Esophagus muscularis mucosa (tissue), 4 donors: ENCODE measurements around the gene SOCS7. TPM values are rescaled to one million over a fixed set of nuclear protein-coding genes. Genes with fewer than 3 reads are reported as not detected.

ENCODE experiments used
- DNase-seq: peaks from one replicate; pipeline ENCODE4 v3.0.0-alpha.2; 2017; ENCODE audit errors: extremely low spot score
- H3K27ac ChIP-seq, 4 donors: fragments of 200-600 bp; sonication (generic); replicated peaks in 1 of 4; 1 replicate in 3 of 4; 2 replicates in 1 of 4; pipeline ENCODE4 v1.5.1; 2016 to 2019; ENCODE audit warnings: mild to moderate bottlenecking in 1 of 4
- H3K27me3 ChIP-seq, 4 donors: fragments of 200-600 bp; sonication (generic); one replicate each; pipeline versions ENCODE4 v1.5.1 to v1.6.0; 2016 to 2019
- H3K36me3 ChIP-seq, 4 donors: fragments of 200-600 bp; sonication (generic); one replicate each; pipeline ENCODE4 v1.5.1; 2016 to 2019
- H3K4me1 ChIP-seq, 4 donors: fragments of 200-600 bp; sonication (generic); one replicate each; pipeline ENCODE4 v1.5.1; 2016 to 2019
- H3K4me3 ChIP-seq, 4 donors: fragments of 200-600 bp; sonication (generic); 1 replicate in 2 of 4; 2 replicates in 2 of 4; pipeline ENCODE4 v1.5.1; 2016 to 2019; ENCODE audit warnings: mild to moderate bottlenecking in 4 of 4, moderate library complexity in 1 of 4
- H3K9me3 ChIP-seq, 4 donors: fragments of 200-600 bp; sonication (generic); 1 replicate in 3 of 4; 2 replicates in 1 of 4; pipeline ENCODE4 v1.5.1; 2016 to 2019
- CTCF ChIP-seq, 3 experiments: fragments of 200-600 bp in 2 of 3; fragments of 450-650 bp in 1 of 3; sonication (generic) in 2 of 3; IDR thresholded peaks; one replicate each; pipeline ENCODE4 v1.5.1; 2017 to 2019; ENCODE audit warnings: antibody characterized with exemption in 3 of 3, mild to moderate bottlenecking in 2 of 3, moderate library complexity in 1 of 3
- EP300 ChIP-seq: sonication (generic); formaldehyde crosslinking; IDR thresholded peaks from one replicate; pipeline ENCODE4 v1.6.1; 2017; ENCODE audit warnings: antibody characterized with exemption
- POLR2A ChIP-seq: fragments of 450-650 bp; IDR thresholded peaks from one replicate; pipeline ENCODE4 v1.6.1; 2017; ENCODE audit warnings: antibody characterized with exemption, moderate library complexity, mild to moderate bottlenecking, low read depth
- POLR2AphosphoS5 ChIP-seq, 2 donors: sonication (generic); formaldehyde crosslinking; IDR thresholded peaks; one replicate each; pipeline ENCODE4 v1.6.1; 2017; ENCODE audit warnings: antibody characterized with exemption in 2 of 2
- WGBS: methylation state at CpG from one replicate; pipeline ENCODE4 v1.1.5; 2018; 5-methylcytosine and 5-hydroxymethylcytosine counted together
- intact Hi-C: fragments of 100-400 bp; cut with DNase I; formaldehyde crosslinking; loops from one replicate; pipeline ENCODE4 v1.15.1; 2023
- total RNA-seq, 4 donors: library from RNA; depleted of rRNA; stranded (reverse); fragments of >200 nt; gene quantifications; one replicate each; pipeline versions ENCODE4 v1.1.0 to v1.2.1, GENCODE V29; 2016

Gene SOCS7
- total RNA-seq, 4 donors from 2014 or later, result 11.2 to 18.9 (median 13.5) TPM

DNA sequence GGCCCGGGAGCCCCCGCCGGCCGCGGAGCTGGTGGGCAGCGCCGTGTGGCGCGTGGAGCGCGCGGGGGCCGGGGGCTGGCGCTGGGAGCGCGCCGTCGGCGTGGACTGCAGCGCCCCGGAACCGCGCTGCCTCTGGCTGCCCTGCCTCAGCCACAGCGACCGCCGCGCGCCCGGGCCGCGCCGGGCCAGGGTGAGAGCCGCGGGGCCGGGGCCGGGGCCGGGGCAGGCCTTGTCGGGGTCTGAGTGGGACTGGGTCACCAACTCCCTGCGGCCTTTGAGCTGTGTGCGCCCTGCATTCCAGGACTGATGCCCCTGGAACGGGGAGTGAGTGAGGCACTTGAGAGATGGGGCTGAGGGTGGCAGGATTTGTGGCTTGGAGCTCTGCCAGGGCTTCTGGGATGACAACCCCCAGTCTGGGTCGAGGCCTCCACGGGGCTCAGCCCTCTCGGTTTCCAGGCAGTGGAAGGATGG is 102.3 kb downstream of the SOCS7 start:
- no CpG with 5 or more reads among the region's 44 CpGs for WGBS
- no peak for DNase-seq
- intact Hi-C loops, result no loop called here

DNA sequence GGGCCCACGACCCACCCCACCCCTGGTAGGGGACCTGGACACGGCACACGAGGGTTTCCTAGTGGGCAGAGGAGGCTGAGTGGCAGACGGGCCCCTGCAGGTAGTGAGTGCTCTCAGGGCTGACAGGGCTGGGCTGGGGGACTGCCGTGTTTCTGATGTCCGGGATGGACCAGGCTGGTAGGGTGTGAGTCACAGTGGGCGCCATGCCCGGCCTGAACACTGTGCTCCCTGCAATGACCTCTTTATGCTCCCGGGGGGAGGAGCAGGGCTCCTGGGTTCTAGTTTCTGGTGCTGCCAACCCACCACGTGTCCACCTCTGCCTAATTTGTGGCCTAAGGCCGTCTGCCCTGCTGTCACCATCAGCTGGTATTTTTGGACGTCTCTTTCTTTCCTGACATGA is 102.9 kb downstream of the SOCS7 start:
- 5% methylated on average over 4 of the region's 12 CpGs for WGBS
- intact Hi-C loops, result no loop called here
- no peak for TF ChIP-seq POLR2A
- TF ChIP-seq EP300, result no peak
- TF ChIP-seq POLR2AphosphoS5 (IDR thresholded peaks at IDR 0.05), result peak; percentile 72 to 87
- TF ChIP-seq CTCF (IDR thresholded peaks at IDR 0.05), result no peak
- Histone ChIP-seq H3K36me3 (peaks cover 7 to 19% (median 17%) of the 10 kb centered on the region in 4 donors), H3K4me1 (peaks cover 73 to 83% (median 77%) of the 10 kb centered on the region in 4 donors), H3K27me3 (no peaks in the 10 kb centered on the region), H3K27ac (peak overlapping the region; percentile 82 to 92 (median 86)), H3K9me3 (no peaks in the 10 kb centered on the region), H3K4me3 (peak overlapping the region; percentile 50 to 69 (median 54))
- DNase-seq, result no peak

More for the DNA sequence above, 102.3 kb downstream of the SOCS7 start:
- H3K4me3 ChIP-seq, result peak overlapping the region; percentile 50 to 69 (median 54)
- H3K4me1 ChIP-seq, result peaks cover 76 to 88% (median 81%) of the 10 kb centered on the region in 4 donors
- H3K9me3 ChIP-seq, result no peaks in the 10 kb centered on the region
- H3K27me3 ChIP-seq, result no peaks in the 10 kb centered on the region
- TF ChIP-seq CTCF (IDR thresholded peaks at IDR 0.05) (no peak), EP300 (no peak), POLR2A (no peak), POLR2AphosphoS5 (IDR thresholded peaks at IDR 0.05) (no peak)
- peak overlapping the region; percentile 82 to 92 (median 86) for H3K27ac ChIP-seq
- H3K36me3 ChIP-seq, result peaks cover 7 to 13% (median 11%) of the 10 kb centered on the region in 4 donors

Other genes with a start within 250 kb of the SOCS7 start
- not detected for gene TBC1D3E, start 223.9 kb upstream of the SOCS7 start, total RNA-seq
- not detected for gene TBC1D3, start 159.3 kb upstream of the SOCS7 start, total RNA-seq
- gene MRPL45, start 54.7 kb upstream of the SOCS7 start, total RNA-seq, result 10 to 100 TPM; 27.6 to 35.3 (median 29.2) TPM
- under 1 TPM in 2 of 4 donors, not detected in 2; under 0.01 to 0.29 TPM for gene GPR179, start 7.9 kb upstream of the SOCS7 start, total RNA-seq
- 100 to 1,000 TPM in 2 of 4 donors, 10 to 100 TPM in 2; 58.6 to 150 (median 104) TPM for gene ARHGAP23, start 76.6 kb downstream of the SOCS7 start, total RNA-seq